Measurements from ENCODE around the gene IFITM5.

DNA sequence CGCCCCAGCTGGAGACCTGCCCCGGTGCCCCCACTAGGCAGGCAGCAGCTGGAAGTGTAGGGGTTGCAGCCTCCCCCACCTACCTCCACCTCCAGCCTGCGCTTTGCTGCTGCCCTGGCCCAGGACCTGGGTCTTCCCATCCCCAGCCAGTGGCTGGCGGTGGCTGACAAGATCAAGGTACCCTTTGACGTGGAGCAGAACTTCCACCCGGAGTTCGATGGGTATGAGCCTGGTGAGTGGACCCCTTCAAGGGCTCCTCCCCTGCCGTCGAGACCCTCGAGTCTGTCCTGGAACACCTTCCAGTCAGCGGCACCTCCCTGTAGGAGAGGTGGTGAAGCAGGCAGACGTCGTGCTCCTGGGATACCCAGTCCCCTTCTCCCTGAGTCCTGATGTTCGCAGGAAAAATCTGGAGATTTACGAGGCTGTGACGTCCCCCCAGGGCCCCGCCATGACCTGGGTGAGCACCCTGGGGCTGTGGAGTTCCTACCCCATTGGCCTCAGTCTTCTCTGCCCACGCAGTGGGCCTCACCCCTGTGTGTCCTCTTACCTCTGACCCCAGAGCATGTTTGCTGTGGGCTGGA, 6.0 kb downstream of the IFITM5 start:
- TF ChIP-seq, protein P1, sequence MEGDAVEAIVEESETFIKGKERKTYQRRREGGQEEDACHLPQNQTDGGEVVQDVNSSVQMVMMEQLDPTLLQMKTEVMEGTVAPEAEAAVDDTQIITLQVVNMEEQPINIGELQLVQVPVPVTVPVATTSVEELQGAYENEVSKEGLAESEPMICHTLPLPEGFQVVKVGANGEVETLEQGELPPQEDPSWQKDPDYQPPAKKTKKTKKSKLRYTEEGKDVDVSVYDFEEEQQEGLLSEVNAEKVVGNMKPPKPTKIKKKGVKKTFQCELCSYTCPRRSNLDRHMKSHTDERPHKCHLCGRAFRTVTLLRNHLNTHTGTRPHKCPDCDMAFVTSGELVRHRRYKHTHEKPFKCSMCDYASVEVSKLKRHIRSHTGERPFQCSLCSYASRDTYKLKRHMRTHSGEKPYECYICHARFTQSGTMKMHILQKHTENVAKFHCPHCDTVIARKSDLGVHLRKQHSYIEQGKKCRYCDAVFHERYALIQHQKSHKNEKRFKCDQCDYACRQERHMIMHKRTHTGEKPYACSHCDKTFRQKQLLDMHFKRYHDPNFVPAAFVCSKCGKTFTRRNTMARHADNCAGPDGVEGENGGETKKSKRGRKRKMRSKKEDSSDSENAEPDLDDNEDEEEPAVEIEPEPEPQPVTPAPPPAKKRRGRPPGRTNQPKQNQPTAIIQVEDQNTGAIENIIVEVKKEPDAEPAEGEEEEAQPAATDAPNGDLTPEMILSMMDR (IDR thresholded peaks at IDR 0.05), result no peak
- TF ChIP-seq POLR2AphosphoS5 (IDR thresholded peaks at IDR 0.05; ENCODE audit: low read depth, low read length), result no peak
- no peak for TF ChIP-seq SIN3A (IDR thresholded peaks at IDR 0.05; ENCODE audit: borderline replicate concordance, insufficient read depth, low read depth, low read length)
